Fibroblast of the aortic adventitia (primary cell): ENCODE measurements around the gene SLC38A9. TPM values are rescaled to one million over a fixed set of nuclear protein-coding genes. Genes with fewer than 3 reads are reported as not detected.
"Not testable (repeated sequence)": the region's sequence is repeated elsewhere in the genome, so short reads cannot be mapped to it uniquely, and the experiment has no call there.

ENCODE experiments used
- DNase-seq: peaks from one replicate; pipeline ENCODE4 v3.0.0-alpha.2; 2010; ENCODE audit warnings: low read depth
- H3K4me3 ChIP-seq: 2 replicates; pipeline ENCODE4 v1.5.1; 2011; ENCODE audit warnings: low read depth, mild to moderate bottlenecking, control low read depth, low read length, moderate library complexity
- total RNA-seq: library from RNA; depleted of rRNA; stranded (reverse); fragments of >200 nt; gene quantifications from 2 replicates; pipeline ENCODE4 v1.2.3, GENCODE V29; 2012; ENCODE audit warnings: low replicate concordance
- TF ChIP-seq, protein P1 (sequence below): IDR thresholded peaks from 2 replicates; pipeline ENCODE4 v1.5.1; 2011; ENCODE audit warnings: mild to moderate bottlenecking, low read length, control low read depth, inconsistent platforms; ENCODE audit not compliant: insufficient read depth

Gene SLC38A9
- total RNA-seq, 1 donor = 41.3 TPM

DNA sequence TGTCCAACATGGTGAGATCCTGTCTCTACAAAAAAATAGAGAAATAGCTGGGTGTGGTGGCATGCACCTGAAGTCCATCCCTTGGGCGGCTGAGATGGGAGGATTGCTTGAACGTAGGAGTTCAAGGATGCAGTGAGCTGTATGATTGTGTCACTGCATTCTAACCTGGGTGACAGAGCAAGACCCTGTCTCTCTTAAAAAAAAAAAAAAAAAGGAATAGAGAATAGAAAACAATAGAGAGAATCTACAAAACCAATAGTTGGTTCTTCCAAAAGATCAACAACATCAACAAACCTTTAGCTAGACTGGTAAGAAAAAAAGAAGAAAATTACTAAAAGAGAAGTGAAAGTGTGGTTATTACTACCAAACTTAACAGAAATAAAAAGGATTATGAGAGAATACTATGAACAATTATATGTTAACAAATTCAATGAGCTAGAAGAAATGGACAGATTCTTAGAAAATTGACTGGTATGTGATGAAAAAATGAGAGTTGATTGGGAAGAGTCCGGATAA lies 8.1 kb upstream of the SLC38A9 start:
- TF ChIP-seq, protein P1, sequence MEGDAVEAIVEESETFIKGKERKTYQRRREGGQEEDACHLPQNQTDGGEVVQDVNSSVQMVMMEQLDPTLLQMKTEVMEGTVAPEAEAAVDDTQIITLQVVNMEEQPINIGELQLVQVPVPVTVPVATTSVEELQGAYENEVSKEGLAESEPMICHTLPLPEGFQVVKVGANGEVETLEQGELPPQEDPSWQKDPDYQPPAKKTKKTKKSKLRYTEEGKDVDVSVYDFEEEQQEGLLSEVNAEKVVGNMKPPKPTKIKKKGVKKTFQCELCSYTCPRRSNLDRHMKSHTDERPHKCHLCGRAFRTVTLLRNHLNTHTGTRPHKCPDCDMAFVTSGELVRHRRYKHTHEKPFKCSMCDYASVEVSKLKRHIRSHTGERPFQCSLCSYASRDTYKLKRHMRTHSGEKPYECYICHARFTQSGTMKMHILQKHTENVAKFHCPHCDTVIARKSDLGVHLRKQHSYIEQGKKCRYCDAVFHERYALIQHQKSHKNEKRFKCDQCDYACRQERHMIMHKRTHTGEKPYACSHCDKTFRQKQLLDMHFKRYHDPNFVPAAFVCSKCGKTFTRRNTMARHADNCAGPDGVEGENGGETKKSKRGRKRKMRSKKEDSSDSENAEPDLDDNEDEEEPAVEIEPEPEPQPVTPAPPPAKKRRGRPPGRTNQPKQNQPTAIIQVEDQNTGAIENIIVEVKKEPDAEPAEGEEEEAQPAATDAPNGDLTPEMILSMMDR = no peak
- no peak for DNase-seq
- no peak overlapping the region for H3K4me3 ChIP-seq

DNA sequence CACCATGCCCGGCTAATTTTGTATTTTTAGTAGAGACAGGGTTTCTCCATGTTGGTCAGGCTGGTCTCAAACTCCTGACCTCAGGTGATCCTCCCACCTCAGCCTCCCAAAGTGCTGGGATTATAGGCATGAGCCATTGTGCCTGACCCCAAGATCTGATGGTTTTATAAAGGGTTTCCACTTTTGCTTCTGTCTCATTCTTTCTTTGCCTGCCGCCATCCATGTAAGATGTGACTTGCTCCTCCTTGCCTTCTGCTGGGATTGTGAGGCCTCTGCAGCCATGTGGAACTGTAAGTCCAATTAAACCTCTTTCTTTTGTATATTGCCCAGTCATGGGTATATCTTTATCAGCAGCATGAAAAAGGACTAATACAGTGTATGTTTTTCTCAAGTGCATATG lies 6.9 kb upstream of the SLC38A9 start:
- not testable (repeated sequence) for DNase-seq

DNA sequence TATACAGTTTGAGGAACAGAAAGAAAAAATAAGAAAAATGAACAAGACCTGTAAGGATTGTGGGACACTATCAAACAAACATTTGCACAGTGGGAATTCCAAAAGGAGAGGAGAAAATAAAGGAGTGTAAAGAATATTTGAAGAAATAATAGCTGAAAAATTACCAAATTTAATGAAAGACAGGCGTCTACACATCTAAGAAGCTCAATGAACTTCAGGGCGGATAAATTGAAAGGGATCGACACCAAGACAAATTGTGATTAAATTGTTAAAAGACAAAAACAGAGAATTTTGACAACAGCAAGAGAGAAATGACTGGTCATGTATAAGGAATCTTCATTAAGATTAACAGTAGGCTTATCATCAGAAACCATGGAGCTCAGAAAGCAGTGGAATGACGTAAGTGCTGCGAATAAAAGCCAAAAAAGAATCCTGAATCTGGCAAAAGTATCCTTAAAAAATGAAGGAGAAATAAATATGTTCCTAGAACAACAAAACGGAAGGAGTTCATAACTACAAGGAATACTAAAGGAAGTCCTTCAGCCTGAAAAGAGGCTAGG lies 3.5 kb upstream of the SLC38A9 start:
- no peak for DNase-seq
- H3K4me3 ChIP-seq = no peak overlapping the region
- TF ChIP-seq, protein P1 = no peak

More for the DNA sequence above, 6.9 kb upstream of the SLC38A9 start:
- not testable (repeated sequence) for H3K4me3 ChIP-seq

DNA sequence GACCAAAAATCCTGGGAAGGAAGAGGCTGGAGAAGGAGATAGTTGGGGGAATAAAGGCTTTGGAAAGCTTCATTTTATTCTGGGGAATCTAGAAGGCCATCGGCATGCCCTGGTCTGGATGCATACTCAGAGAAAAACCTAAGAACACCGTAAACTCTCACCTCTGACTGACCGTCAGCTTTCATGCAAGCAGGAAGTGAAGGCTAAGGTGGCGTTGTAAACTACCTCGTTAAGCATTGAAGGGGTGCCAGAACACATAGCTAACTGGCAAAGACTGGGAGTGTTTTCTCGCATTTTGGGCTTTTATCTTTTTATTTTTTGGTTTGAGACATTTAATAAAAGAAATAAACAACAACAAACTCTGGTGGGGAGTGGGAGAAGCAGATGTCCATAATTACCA lies 2.6 kb upstream of the SLC38A9 start:
- DNase-seq = no peak
- no peak overlapping the region for H3K4me3 ChIP-seq
- TF ChIP-seq, protein P1 = no peak

DNA sequence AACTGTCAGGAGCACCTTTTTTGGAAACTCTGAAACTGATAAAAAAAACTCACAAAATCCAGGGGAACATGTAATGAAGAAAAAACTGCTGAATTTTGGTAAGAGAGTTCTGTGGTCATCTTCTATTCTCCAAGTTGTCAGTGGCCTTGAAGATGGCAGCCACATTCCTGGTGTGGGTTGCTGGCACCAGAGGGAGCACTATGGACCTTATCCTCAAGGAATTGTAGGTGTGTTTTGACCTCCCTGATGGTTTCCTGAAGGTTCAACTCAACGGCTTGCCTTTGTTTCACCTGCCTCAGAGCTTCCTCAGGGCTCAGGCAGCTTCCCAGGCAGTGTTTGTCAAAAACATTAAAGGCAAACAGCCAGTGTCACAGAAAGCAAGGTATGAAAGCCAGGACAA lies 2.2 kb upstream of the SLC38A9 start:
- H3K4me3 ChIP-seq = no peak overlapping the region
- TF ChIP-seq, protein P1 = no peak
- no peak for DNase-seq

DNA sequence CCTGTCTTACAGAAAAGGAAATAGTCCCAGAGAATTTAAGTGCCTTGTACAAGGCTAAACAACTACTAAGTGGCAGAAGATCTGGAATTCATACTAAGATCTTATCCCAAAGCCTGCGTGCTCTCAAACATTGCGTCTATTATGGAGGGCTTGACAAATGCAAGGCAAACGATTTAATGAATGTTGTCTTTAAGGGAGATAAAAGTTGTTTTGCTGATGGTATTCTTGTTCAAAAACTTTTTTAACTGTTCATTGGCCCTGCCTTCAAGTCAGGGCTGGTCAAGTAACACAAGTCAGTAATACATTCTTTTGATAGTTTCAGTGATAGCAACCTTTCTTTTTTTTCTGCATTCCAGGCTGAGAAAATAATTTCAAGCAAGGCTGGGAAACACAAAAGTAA lies 1.7 kb upstream of the SLC38A9 start:
- no peak overlapping the region for H3K4me3 ChIP-seq
- peak; percentile 18 for DNase-seq
- TF ChIP-seq, protein P1 = no peak

DNA sequence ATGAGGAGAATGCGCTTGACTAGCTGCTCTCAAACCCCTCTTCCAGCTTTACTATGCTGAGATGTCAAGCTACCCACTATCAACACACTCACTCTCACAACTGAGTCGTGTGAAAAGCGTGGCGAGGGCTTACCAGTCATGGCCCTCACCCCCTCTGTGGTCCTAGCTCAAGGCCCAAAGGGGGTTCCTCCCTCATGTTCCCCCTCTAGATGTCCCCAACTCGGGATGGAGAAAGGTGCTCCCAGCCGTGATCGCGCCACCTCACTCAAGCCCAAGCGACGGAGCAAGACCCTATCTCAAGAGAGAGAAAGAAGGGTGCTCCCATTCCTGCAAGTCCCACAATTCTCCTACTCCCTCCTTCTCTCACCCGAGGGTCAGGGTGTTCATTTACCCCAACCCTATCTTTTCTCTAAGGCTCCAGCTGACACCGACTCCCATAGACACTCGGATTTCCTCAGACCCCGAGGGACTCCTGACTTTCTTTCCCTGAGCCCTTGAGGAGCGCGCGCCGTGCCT lies 559 bp downstream of the SLC38A9 start:
- no peak for DNase-seq
- peak overlapping the region; percentile 94 for H3K4me3 ChIP-seq
- TF ChIP-seq, protein P1 = no peak
